Esophagus (tissue), 2 donors: ENCODE data around the gene ERLEC1. TPM values are rescaled to one million over a fixed set of nuclear protein-coding genes. Genes with fewer than 3 reads are reported as not detected.

Experiments used
- H3K27ac ChIP-seq, 2 donors: one replicate each; pipeline ENCODE4 v1.5.1; 2013; ENCODE audit warnings: low read depth in 2 of 2, mild to moderate bottlenecking in 2 of 2, inconsistent platforms in 1 of 2, low read length in 1 of 2, moderate library complexity in 1 of 2
- H3K27me3 ChIP-seq, 2 donors: one replicate each; pipeline ENCODE4 v1.6.1; 2013; ENCODE audit warnings: low read length in 2 of 2, control low read depth in 1 of 2, mild to moderate bottlenecking in 1 of 2; ENCODE audit not compliant: insufficient read depth in 2 of 2, control insufficient read depth in 1 of 2
- H3K36me3 ChIP-seq, 2 donors: one replicate each; pipeline ENCODE4 v1.6.1; 2013; ENCODE audit warnings: low read length in 1 of 2; ENCODE audit not compliant: control insufficient read depth in 2 of 2, insufficient read depth in 2 of 2
- H3K4me1 ChIP-seq, 2 donors: one replicate each; pipeline ENCODE4 v1.6.1; 2013; ENCODE audit warnings: low read length in 1 of 2; ENCODE audit not compliant: control insufficient read depth in 2 of 2, insufficient read depth in 2 of 2
- H3K4me3 ChIP-seq, 2 donors: one replicate each; pipeline ENCODE4 v1.5.1; 2013; ENCODE audit warnings: low read length in 2 of 2, mild to moderate bottlenecking in 2 of 2, low read depth in 1 of 2, moderate library complexity in 1 of 2
- H3K9me3 ChIP-seq, 2 donors: one replicate each; pipeline ENCODE4 v1.6.1; 2013; ENCODE audit warnings: mild to moderate bottlenecking in 2 of 2, low read depth in 1 of 2, low read length in 1 of 2, moderate library complexity in 1 of 2; ENCODE audit not compliant: control insufficient read depth in 2 of 2, insufficient read depth in 1 of 2
- WGBS, 2 donors: extraction: QIAGEN DNeasy Blood & Tissue Kit; methylation state at CpG; one replicate each; pipeline ENCODE4 v1.1.7; 2013; 5-methylcytosine and 5-hydroxymethylcytosine counted together
- polyA plus RNA-seq, 2 donors: library from polyadenylated mRNA; stranded (reverse); fragments of 200-250 nt; gene quantifications; one replicate each; pipeline ENCODE4 v1.2.3, GENCODE V29; 2013
- donor health status: healthy with polysubstance abuse.
- donor health status: Bipolar disorder and iron deficiency.

Gene ERLEC1, protein sequence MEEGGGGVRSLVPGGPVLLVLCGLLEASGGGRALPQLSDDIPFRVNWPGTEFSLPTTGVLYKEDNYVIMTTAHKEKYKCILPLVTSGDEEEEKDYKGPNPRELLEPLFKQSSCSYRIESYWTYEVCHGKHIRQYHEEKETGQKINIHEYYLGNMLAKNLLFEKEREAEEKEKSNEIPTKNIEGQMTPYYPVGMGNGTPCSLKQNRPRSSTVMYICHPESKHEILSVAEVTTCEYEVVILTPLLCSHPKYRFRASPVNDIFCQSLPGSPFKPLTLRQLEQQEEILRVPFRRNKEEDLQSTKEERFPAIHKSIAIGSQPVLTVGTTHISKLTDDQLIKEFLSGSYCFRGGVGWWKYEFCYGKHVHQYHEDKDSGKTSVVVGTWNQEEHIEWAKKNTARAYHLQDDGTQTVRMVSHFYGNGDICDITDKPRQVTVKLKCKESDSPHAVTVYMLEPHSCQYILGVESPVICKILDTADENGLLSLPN
- polyA plus RNA-seq = 10 to 100 TPM; 10.8 to 18.9 TPM

DNA sequence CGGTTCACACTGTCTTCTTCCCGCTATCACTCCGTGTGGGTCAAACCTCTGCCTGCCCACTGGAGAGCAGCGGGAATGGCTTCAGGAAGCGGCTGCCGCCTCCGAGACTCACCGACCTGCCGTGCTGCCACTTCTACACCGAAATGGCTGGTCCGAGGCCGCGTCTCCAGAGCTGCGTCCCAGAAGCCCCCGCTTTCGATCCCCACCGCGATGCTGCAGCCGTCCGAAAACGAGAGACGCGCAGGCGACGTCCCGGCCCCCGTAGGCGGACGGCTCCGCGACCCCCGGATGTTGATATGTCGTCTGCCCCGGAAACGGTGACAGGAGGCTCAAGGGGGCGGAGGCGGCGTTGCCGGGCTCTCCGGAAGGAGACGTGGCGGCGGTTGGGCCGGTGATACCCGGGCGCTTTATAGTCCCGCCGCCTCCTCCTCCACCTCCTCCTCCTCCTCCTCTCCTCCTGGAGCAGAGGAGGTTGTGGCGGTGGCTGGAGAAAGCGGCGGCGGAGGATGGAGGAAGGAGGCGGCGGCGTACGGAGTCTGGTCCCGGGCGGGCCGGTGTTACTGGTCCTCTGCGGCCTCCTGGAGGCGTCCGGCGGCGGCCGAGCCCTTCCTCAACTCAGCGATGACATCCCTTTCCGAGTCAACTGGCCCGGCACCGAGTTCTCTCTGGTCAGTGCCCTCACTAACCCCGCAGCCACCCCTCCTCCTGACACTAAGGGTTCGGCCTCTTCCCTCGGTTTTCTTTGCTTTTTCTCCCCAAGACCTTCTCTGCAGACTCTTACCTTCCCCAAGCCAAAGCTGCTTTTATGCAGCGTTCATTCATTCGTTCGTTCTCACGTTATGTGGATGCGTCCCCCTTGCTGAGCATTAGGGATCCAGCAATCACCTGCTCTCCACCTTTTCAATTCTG, at the start of gene ERLEC1, which contains the start of gene ASB3:
ERLEC1 (plus strand) TSS at position 340 of the 909 bp plus-strand sequence; CDS start at position 507, 167 bp downstream.
ASB3 (minus strand) TSS at position 249 of the 909 bp plus-strand sequence. CDS start 21,381 bp downstream, outside the sequence.
- no peaks in the 10 kb centered on the region for H3K27me3 ChIP-seq
- peaks cover 0 to 6% of the 10 kb centered on the region in 2 donors for H3K4me1 ChIP-seq
- 0 to 1% methylated on average over 66 to 77 of the region's 77 CpGs for WGBS, 2 donors

DNA sequence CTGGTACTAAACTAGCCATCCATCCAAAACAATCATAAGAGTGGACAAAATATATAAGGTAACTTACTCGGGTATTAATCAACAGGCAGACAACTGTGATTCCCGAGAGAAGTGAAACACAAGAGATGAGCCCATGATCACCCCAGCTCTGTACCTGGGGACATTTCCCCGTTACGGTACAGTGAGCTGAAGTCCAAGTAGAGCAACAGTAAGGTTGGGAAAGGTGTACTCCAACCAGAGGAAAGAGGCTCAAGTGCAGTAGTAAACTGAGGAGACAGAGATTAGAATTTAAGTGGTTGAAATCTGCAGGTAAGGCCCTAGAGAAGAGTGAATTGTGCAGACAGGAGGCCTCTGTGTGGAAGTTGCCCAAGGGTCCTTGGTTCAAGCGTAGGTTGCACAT, 49.8 kb upstream of the ERLEC1 start:
- 96% methylated on average over 5 of the region's 5 CpGs for whole genome bisulfite sequencing, 2 donors

More for the DNA sequence above, at the start of gene ERLEC1, which contains the start of gene ASB3:
- Histone ChIP-seq H3K36me3 (no peaks in the 10 kb centered on the region), H3K4me3 (peak within 1 kb of the TSS; percentile 98), H3K27ac (peak within 1 kb of the TSS; percentile 87 to 93), H3K9me3 (no peaks in the 10 kb centered on the region)

DNA sequence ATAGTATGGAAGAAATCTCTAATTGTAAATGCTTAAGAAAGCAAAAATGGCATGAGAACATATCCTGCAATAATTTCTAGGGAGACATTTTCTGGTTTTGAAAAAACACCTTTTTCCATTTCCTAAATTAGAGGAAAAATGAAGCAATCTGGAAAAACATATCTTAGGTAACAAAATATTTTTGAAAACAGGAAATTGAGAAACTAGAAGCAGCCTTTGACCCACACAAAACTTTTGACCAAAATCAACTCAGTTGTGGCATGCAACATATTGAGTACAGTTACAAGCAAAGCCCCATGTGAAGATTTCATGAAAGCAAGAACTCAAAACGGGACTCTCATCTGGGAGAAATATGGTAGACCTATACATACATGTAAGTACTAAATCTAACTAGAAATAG, 47.8 kb upstream of the ERLEC1 start:
- Histone ChIP-seq H3K36me3 (no peaks in the 10 kb centered on the region), H3K4me1 (no peaks in the 10 kb centered on the region), H3K9me3 (no peaks in the 10 kb centered on the region), H3K27me3 (no peaks in the 10 kb centered on the region), H3K27ac (no peak overlapping the region), H3K4me3 (no peak overlapping the region)
- WGBS, 2 donors = 86 to 89% methylated on average over 1 of the region's 1 CpG

More for the DNA sequence above, 49.8 kb upstream of the ERLEC1 start:
- H3K27me3 ChIP-seq = no peaks in the 10 kb centered on the region
- H3K4me1 ChIP-seq = no peaks in the 10 kb centered on the region
- no peaks in the 10 kb centered on the region for H3K36me3 ChIP-seq
- H3K27ac ChIP-seq = no peak overlapping the region
- H3K4me3 ChIP-seq = no peak overlapping the region
- H3K9me3 ChIP-seq = no peaks in the 10 kb centered on the region

DNA sequence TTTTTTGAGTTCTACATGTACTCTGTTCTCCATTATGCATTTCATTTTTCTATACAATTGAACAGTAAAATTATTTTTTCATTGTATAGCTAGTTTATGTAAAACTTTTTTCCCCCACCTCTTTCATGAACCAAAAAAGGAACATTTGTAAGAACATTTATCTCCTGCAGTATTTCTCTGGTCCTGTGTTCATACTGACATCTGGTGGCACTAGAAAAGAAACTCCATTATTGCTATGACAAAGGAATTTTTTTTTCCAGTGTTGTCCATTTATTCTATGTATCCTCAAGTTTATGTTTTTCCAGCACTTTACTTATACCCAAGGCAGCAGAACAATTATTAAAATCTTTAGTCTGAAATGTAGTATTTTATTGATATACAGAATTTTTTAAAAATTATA, 46.7 kb upstream of the ERLEC1 start:
- Histone ChIP-seq H3K36me3 (no peaks in the 10 kb centered on the region), H3K9me3 (no peaks in the 10 kb centered on the region), H3K27ac (no peak overlapping the region), H3K4me3 (no peak overlapping the region), H3K4me1 (no peaks in the 10 kb centered on the region), H3K27me3 (no peaks in the 10 kb centered on the region)

DNA sequence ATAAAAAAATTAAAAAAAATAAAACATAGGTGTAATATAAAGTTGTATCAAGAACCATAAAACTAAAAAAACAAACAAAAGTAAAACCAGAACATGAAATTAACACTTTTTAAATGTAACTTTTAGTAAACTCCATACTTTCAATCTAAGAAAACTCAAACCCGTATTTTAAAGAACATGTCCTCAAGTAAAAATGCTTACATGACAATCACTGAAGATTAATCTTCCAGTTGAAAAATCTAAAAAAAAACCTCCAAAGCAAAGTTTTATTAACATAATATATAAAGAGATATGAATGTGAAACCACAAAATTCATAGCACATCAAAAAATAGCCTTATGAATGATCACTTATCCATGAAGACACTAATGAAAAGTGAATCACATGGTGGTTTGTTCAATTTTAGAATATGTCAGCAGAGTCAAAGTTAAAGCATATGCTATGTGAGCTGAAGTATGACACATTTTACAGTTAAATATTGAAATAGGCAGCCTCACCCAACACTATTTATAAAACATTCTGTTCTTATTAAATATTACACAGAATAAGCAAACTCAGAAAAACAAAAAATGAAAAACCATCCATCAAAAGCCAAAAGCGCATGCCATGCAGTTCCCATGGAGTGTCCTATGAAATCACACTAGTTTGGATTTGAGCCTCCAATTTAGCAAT, 42.3 kb upstream of the ERLEC1 start:
- H3K27me3 ChIP-seq = no peaks in the 10 kb centered on the region
- H3K4me3 ChIP-seq = no peak overlapping the region
- H3K36me3 ChIP-seq = no peaks in the 10 kb centered on the region
- H3K9me3 ChIP-seq = no peaks in the 10 kb centered on the region
- 82 to 84% methylated on average over 2 of the region's 2 CpGs for WGBS, 2 donors
- H3K4me1 ChIP-seq = no peaks in the 10 kb centered on the region
- H3K27ac ChIP-seq = no peak overlapping the region

DNA sequence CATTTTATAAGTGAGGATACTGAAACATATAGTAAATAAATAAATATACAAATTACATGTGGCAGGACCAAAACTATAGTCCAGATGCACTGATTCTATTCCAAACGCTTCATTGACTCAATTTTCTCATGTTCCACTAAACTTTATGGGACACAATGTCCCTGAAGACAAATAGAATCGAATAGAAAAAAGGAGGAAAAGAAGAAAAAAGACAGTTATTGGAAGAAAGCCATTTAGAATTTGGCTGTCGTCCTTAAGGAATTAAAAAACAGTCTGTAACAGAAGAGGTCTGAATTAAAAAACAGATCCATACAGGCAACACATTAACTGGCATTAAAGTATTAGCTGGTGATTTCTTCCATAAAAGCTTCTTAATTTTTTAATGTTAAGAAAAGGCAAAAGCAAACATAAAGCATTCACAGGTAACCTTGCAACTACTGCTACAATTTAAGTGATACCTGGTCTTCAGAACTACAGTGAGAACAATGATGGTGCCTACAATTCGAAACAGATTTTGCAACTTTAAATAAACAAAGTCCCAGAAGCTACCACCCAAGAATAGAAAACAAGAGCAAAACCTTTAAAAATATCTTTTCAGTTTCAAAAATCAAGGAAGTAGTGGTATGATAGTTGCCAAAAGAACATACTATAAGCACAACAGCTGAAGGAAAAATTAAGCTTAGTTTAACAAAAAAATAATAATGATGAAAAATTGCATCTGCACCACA, 36.6 kb upstream of the ERLEC1 start:
- H3K27ac ChIP-seq = no peak overlapping the region
- H3K4me1 ChIP-seq = no peaks in the 10 kb centered on the region
- no peaks in the 10 kb centered on the region for H3K36me3 ChIP-seq
- no peaks in the 10 kb centered on the region for H3K27me3 ChIP-seq
- H3K9me3 ChIP-seq = no peaks in the 10 kb centered on the region
- H3K4me3 ChIP-seq = no peak overlapping the region
- 42 to 64% methylated on average over 4 of the region's 4 CpGs for WGBS, 2 donors

DNA sequence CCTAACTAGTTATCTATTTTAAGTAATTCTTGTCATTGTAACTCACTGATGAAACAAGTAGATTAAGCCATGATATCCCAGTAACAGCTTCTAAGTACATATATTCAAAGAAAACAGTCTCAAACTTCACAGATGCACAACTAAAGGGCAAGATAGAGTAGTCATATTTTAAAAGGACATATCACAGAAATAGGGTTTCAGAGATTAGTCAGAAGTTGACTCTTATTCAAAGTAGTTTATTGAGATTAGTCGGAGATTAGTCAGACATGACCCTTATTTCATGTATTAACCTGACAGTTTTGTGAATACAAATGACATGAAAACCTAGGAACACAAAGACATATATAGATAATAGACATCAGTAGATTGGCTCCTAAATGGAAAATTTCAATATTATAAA, 35.1 kb upstream of the ERLEC1 start:
- no peaks in the 10 kb centered on the region for H3K4me1 ChIP-seq
- H3K27ac ChIP-seq = no peak overlapping the region
- peaks cover 0 to 2% of the 10 kb centered on the region in 2 donors for H3K36me3 ChIP-seq
- no peaks in the 10 kb centered on the region for H3K9me3 ChIP-seq
- 31 to 60% methylated on average over 1 of the region's 1 CpG for WGBS, 2 donors
- no peak overlapping the region for H3K4me3 ChIP-seq
- H3K27me3 ChIP-seq = no peaks in the 10 kb centered on the region

DNA sequence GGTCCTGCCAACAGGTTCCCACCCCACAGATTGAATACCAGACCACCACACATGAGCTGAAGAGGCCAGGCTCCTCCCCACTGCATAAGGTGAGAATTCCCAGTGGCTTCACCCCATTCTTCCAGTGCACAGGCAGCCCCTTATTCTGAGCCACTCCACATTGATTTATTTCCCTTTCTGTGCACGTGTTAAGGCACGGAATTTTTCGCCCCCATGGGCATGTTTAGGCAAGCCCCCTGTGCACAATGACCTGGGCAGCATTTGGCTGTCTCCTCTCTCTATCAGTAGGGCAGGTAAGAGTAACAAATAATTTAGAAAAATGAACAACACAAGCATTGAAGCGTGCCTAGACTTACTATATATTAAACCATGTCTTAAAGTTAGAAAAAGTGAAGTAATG, 34.5 kb upstream of the ERLEC1 start:
- WGBS, 2 donors = 59 to 74% methylated on average over 4 of the region's 4 CpGs
- H3K36me3 ChIP-seq = peaks cover 0 to 3% of the 10 kb centered on the region in 2 donors

More for the DNA sequence above, 34.5 kb upstream of the ERLEC1 start:
- Histone ChIP-seq H3K4me3 (no peak overlapping the region), H3K9me3 (no peaks in the 10 kb centered on the region), H3K27me3 (no peaks in the 10 kb centered on the region), H3K4me1 (no peaks in the 10 kb centered on the region), H3K27ac (no peak overlapping the region)
